Measurements from ENCODE around the gene ROBO1.

Gene ROBO1

GRCh38 chr3:78963771-78964170 is 804.0 kb downstream of the ROBO1 start:
- no peak for DNase-seq

- DNase-seq = no peak
These were observed 810.3 kb downstream of the ROBO1 start for GRCh38 chr3:78957456-78957855.

- DNase-seq = no peak
These were observed 816.4 kb downstream of the ROBO1 start for GRCh38 chr3:78951342-78951945.

GRCh38 chr3:78941587-78941986 is 826.2 kb downstream of the ROBO1 start:
- no peak for DNase-seq

GRCh38 chr3:78940626-78941025 is 827.2 kb downstream of the ROBO1 start:
- no peak for DNase-seq

- no peak for DNase-seq
These were observed 827.7 kb downstream of the ROBO1 start for GRCh38 chr3:78940128-78940527.

GRCh38 chr3:78937475-78937874 is 830.3 kb downstream of the ROBO1 start:
- DNase-seq = no peak

GRCh38 chr3:78927759-78928158 is 840.0 kb downstream of the ROBO1 start:
- no peak for DNase-seq

GRCh38 chr3:78926523-78926922 is 841.3 kb downstream of the ROBO1 start:
- DNase-seq = no peak

GRCh38 chr3:78924711-78925110 is 843.1 kb downstream of the ROBO1 start:
- DNase-seq = no peak

GRCh38 chr3:78919021-78919755 is 848.6 kb downstream of the ROBO1 start:
- no peak for DNase-seq

- no peak for DNase-seq
These were observed 849.3 kb downstream of the ROBO1 start for GRCh38 chr3:78918361-78919020.

GRCh38 chr3:78917536-78917935 is 850.3 kb downstream of the ROBO1 start:
- no peak for DNase-seq

GRCh38 chr3:78913711-78914110 is 854.1 kb downstream of the ROBO1 start:
- DNase-seq = no peak

GRCh38 chr3:78912687-78913086 is 855.1 kb downstream of the ROBO1 start:
- DNase-seq = no peak

- no peak for DNase-seq
These were observed 855.5 kb downstream of the ROBO1 start for GRCh38 chr3:78912259-78912658.

- DNase-seq = no peak
These were observed 856.4 kb downstream of the ROBO1 start for GRCh38 chr3:78911394-78911793.

- no peak for DNase-seq
These were observed 859.6 kb downstream of the ROBO1 start for GRCh38 chr3:78908236-78908635.

GRCh38 chr3:78907367-78907766 is 860.4 kb downstream of the ROBO1 start:
- DNase-seq = no peak

GRCh38 chr3:78906930-78907329 is 860.9 kb downstream of the ROBO1 start:
- DNase-seq = no peak

- DNase-seq = no peak
These were observed 861.6 kb downstream of the ROBO1 start for GRCh38 chr3:78906245-78906644.

GRCh38 chr3:78905700-78906099 is 862.1 kb downstream of the ROBO1 start:
- no peak for DNase-seq

- no peak for DNase-seq
These were observed 866.3 kb downstream of the ROBO1 start for GRCh38 chr3:78901544-78901943.

GRCh38 chr3:78900880-78901279 is 866.9 kb downstream of the ROBO1 start:
- no peak for DNase-seq

All from activated T-cell treated with anti-CD3 and anti-CD28 coated beads for 4 hours (primary cell).